ENCODE measurements around the gene FUZ. TPM values are rescaled to one million over a fixed set of nuclear protein-coding genes. Genes with fewer than 3 reads are reported as not detected.

The FUZ gene
- polyA plus RNA-seq, result 18.4 TPM
- long read RNA-seq, donor 1, partial matches to known transcripts, result 0 of 1 reads
- long read RNA-seq, donor 1, other reads (novel, unspliced or antisense), result 0 of 1 reads
- long read RNA-seq, donor 2, partial matches to known transcripts, result 0 of 3 reads
- long read RNA-seq, donor 2, other reads (novel, unspliced or antisense), result 0 of 3 reads
- long read RNA-seq, donor 3, transcript FUZ-201 (11 exons, 1,675 nt), result major isoform, 5 of 6 reads
- long read RNA-seq, donor 3, partial matches to known transcripts, result 0 of 6 reads
- long read RNA-seq, donor 3, other reads (novel, unspliced or antisense), result 0 of 6 reads
- long read RNA-seq, donor 4, result 0 reads
- long read RNA-seq, donor 5, partial matches to known transcripts, result 0 of 5 reads
- long read RNA-seq, donor 5, other reads (novel, unspliced or antisense), result 0 of 5 reads
- long read RNA-seq, donor 6, partial matches to known transcripts, result 0 of 4 reads
- long read RNA-seq, donor 6, other reads (novel, unspliced or antisense), result 0 of 4 reads
- long read RNA-seq, donor 7, partial matches to known transcripts, result 0 of 5 reads
- long read RNA-seq, donor 7, other reads (novel, unspliced or antisense), result 0 of 5 reads
- long read RNA-seq, donor 8, partial matches to known transcripts, result 0 of 6 reads
- long read RNA-seq, donor 8, other reads (novel, unspliced or antisense), result 0 of 6 reads
- long read RNA-seq, donor 9, partial matches to known transcripts, result 0 of 6 reads
- long read RNA-seq, donor 9, other reads (novel, unspliced or antisense), result 0 of 6 reads
- long read RNA-seq, donor 10, partial matches to known transcripts, result 0 of 15 reads
- long read RNA-seq, donor 10, other reads (novel, unspliced or antisense), result 12 of 15 reads
- long read RNA-seq, donor 11, transcript FUZ-201 (11 exons, 1,675 nt), result major isoform, 5 of 9 reads
- long read RNA-seq, donor 11, partial matches to known transcripts, result 0 of 9 reads
- long read RNA-seq, donor 11, other reads (novel, unspliced or antisense), result 0 of 9 reads

- peak within 1 kb of the TSS; percentile 82 for H3K27ac ChIP-seq (ENCODE audit: low read length)
- peak; percentile 98 for DNase-seq
- H3K4me1 ChIP-seq (ENCODE audit: control insufficient read depth, insufficient read depth, low read length), result peaks cover 22% of the 10 kb centered on the region
- H3K9me3 ChIP-seq (ENCODE audit: control insufficient read depth, low read depth, low read length), result no peaks in the 10 kb centered on the region
- 0% methylated on average over 2 of the region's 45 CpGs for WGBS (ENCODE audit: insufficient coverage, low lambda C conversion rate)
- H3K4me3 ChIP-seq (ENCODE audit: low read length), result peak within 1 kb of the TSS; percentile 70
- H3K27me3 ChIP-seq (ENCODE audit: control insufficient read depth, insufficient read depth, low read length), result no peaks in the 10 kb centered on the region
- H3K36me3 ChIP-seq (ENCODE audit: control insufficient read depth, insufficient read depth, low read length), result no peaks in the 10 kb centered on the region
These were observed at the start of gene FUZ for GRCh38 chr19:49812997-49813861. FUZ (minus strand) TSS chr19:49813292; CDS start chr19:49813106, 186 bp downstream.

GRCh38 chr19:49862391-49863253, 49.5 kb upstream of the FUZ start:
- Histone ChIP-seq H3K4me1 (ENCODE audit: control insufficient read depth, insufficient read depth, low read length) (peaks cover 12% of the 10 kb centered on the region), H3K27me3 (ENCODE audit: control insufficient read depth, insufficient read depth, low read length) (no peaks in the 10 kb centered on the region), H3K9me3 (ENCODE audit: control insufficient read depth, low read depth, low read length) (peaks cover 2% of the 10 kb centered on the region), H3K36me3 (ENCODE audit: control insufficient read depth, insufficient read depth, low read length) (peaks cover 58% of the 10 kb centered on the region), H3K4me3 (ENCODE audit: low read length) (no peak overlapping the region), H3K27ac (ENCODE audit: low read length) (no peak overlapping the region)
- 100% methylated on average over 1 of the region's 49 CpGs for WGBS (ENCODE audit: insufficient coverage, low lambda C conversion rate)
- DNase-seq, result no peak

DNA sequence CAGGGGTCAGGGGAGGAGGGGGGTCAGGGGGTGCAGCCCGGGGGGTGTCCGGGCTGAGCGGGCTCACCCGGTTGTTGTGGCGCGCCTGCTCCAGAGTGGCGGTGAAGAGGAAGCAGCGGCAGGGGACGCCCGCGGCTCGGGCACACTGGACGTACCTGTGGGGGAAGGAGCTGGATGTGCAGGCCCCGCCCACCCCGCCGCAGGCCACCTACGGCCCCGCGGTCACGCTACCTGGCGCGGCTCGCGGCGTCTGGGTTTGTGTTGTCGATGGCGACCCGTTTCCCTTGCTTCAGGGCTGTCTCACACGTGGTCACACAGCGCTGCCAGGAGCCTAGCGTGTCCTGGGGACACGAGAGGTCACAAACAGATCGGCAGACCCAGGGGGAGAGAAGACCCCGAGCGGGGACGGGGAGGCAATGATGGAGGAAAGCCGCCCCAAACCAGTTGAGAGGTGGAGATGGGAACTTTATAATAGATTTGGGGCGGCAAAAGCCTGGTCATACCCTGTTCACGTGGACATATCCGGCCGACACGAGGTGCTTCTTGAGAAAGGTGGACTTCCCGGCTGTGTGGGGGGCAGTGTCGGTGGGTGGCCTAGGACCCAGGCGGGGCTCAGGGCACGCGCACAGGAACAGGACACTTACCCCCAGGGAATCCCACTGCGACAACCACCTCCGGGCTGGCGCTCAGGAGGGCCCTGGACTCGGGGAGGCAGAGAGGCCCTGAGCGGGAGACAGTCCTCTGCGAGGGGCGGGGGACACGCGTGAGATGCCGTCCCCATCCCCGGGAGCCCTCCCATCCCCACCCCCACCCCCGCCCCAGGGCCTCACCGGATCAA, 48.7 kb upstream of the FUZ start:
- H3K4me1 ChIP-seq (ENCODE audit: control insufficient read depth, insufficient read depth, low read length), result peaks cover 11% of the 10 kb centered on the region
- H3K36me3 ChIP-seq (ENCODE audit: control insufficient read depth, insufficient read depth, low read length), result peaks cover 67% of the 10 kb centered on the region
- H3K27me3 ChIP-seq (ENCODE audit: control insufficient read depth, insufficient read depth, low read length), result no peaks in the 10 kb centered on the region
- DNase-seq, result no peak
- 90% methylated on average over 2 of the region's 60 CpGs for WGBS (ENCODE audit: insufficient coverage, low lambda C conversion rate)
- no peak overlapping the region for H3K4me3 ChIP-seq (ENCODE audit: low read length)
- H3K27ac ChIP-seq (ENCODE audit: low read length), result no peak overlapping the region
- peaks cover 2% of the 10 kb centered on the region for H3K9me3 ChIP-seq (ENCODE audit: control insufficient read depth, low read depth, low read length)

DNA sequence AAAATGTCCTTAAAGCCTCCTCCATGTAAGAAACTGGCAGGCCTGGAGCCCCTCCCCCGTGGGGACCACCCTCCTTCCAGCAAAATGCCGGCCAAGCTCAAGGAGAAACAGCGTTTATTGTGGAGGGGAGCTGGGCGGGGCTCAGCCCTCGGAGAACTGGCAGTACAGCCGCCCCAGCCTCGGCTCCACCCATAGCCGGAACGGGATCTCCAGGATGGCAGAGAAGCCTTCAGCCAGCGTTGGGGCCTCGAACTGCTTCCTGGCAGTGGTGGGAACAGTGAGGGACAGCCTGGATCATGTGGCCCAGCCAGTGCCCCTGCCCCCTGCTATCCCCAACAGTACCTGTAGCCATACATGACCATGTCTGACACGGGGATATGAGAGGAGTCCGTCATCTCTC, 48.0 kb upstream of the FUZ start:
- no peak overlapping the region for H3K4me3 ChIP-seq (ENCODE audit: low read length)
- no peak overlapping the region for H3K27ac ChIP-seq (ENCODE audit: low read length)
- WGBS (ENCODE audit: insufficient coverage, low lambda C conversion rate), result no CpG with 5 or more reads among the region's 13 CpGs

DNA sequence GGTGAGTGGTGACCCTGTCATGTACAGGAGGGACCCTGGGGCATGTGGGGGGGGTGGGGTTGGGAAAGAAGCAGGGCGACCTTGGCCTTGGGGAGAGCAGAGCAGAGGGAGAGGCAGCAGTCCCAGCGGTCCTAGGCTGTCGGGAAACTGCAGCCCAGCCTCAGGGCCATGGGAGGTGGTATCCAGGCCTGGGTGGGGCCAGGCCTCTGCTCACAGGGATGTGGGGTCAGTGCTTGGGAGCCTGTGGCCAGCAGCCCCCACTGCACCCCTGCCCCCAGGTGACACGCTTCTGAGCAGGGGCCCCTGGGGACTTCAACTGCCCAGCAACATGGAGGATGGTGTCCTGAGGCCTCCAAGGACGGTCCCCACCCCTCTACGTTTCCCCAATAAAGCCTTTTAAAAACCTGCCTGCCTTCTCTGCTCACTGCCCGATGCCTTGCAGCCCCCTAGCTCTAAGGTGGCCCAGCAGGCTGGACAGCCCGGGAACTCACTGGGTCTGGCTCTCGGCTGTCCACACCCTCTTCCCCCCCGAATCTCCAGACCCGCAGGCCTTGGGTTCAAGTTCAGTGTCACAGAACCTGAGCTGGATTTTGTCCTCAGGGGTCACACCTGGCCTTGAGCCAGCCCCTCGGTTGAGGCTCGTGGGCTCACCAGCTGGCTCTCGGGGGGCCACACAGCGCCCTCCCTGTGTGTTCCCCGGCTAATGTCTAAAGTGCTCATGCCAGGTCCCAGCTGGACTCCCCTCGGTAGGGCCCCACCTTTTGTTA, 47.4 kb upstream of the FUZ start:
- no peaks in the 10 kb centered on the region for H3K4me1 ChIP-seq (ENCODE audit: control insufficient read depth, insufficient read depth, low read length)
- no CpG with 5 or more reads among the region's 17 CpGs for WGBS (ENCODE audit: insufficient coverage, low lambda C conversion rate)
- H3K9me3 ChIP-seq (ENCODE audit: control insufficient read depth, low read depth, low read length), result peaks cover 2% of the 10 kb centered on the region
- no peak overlapping the region for H3K27ac ChIP-seq (ENCODE audit: low read length)
- peaks cover 76% of the 10 kb centered on the region for H3K36me3 ChIP-seq (ENCODE audit: control insufficient read depth, insufficient read depth, low read length)
- no peaks in the 10 kb centered on the region for H3K27me3 ChIP-seq (ENCODE audit: control insufficient read depth, insufficient read depth, low read length)
- no peak for DNase-seq
- H3K4me3 ChIP-seq (ENCODE audit: low read length), result no peak overlapping the region

More for the DNA sequence above, 48.0 kb upstream of the FUZ start:
- H3K36me3 ChIP-seq (ENCODE audit: control insufficient read depth, insufficient read depth, low read length), result peaks cover 71% of the 10 kb centered on the region
- H3K9me3 ChIP-seq (ENCODE audit: control insufficient read depth, low read depth, low read length), result peaks cover 2% of the 10 kb centered on the region
- no peak for DNase-seq
- H3K4me1 ChIP-seq (ENCODE audit: control insufficient read depth, insufficient read depth, low read length), result peaks cover 5% of the 10 kb centered on the region
- H3K27me3 ChIP-seq (ENCODE audit: control insufficient read depth, insufficient read depth, low read length), result no peaks in the 10 kb centered on the region

GRCh38 chr19:49859682-49860335, 46.7 kb upstream of the FUZ start:
- Histone ChIP-seq H3K27me3 (ENCODE audit: control insufficient read depth, insufficient read depth, low read length) (no peaks in the 10 kb centered on the region), H3K4me3 (ENCODE audit: low read length) (no peak overlapping the region), H3K9me3 (ENCODE audit: control insufficient read depth, low read depth, low read length) (peaks cover 2% of the 10 kb centered on the region), H3K4me1 (ENCODE audit: control insufficient read depth, insufficient read depth, low read length) (no peaks in the 10 kb centered on the region), H3K27ac (ENCODE audit: low read length) (no peak overlapping the region), H3K36me3 (ENCODE audit: control insufficient read depth, insufficient read depth, low read length) (peaks cover 81% of the 10 kb centered on the region)
- no peak for DNase-seq
- 80% methylated on average over 2 of the region's 22 CpGs for WGBS (ENCODE audit: insufficient coverage, low lambda C conversion rate)

DNA sequence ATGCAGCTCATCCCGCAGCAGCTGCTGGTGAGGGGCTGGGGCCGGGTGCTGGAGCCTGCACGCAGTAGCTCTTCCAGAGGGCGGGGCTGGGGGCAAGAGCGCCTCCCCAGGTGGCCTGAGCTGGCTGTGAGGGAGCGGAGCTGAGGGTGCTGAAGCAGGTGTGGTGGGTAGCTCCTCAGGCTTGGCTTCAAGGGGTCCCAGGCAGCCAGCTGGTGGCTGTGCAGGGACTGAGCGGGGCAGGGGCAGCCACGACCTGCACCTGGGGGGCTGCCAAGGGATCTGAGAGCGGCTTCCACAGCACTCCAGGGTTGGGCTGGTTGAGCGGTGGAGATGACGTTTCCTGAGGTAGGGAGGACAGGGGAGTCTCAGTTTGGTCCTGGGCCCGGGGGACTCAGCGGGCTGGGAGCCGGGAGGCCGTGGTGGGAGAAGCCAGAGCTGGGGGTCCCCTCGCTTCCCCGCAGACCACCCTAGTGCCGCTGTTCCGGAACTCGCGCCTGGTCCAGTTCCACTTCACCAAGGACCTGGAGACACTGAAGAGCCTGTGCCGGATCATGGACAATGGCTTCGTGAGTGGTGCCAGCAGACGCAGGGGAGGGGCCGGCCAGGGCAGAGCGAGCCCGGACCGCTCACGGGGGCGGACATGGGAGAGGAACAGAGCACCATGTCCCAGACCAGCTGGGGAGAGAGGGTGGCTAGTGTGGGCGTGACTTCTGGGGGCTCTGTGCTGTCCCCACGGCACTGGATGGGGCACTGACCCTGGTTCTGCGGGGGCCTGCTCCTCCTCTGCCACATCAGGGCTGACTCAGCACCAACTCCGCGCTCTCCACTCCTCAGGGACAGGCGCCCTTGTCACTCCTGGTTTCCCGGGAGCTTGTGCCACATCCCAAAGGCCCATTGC, 45.2 kb upstream of the FUZ start:
- no peak for DNase-seq
- peaks cover 70% of the 10 kb centered on the region for H3K36me3 ChIP-seq (ENCODE audit: control insufficient read depth, insufficient read depth, low read length)
- H3K4me1 ChIP-seq (ENCODE audit: control insufficient read depth, insufficient read depth, low read length), result no peaks in the 10 kb centered on the region
- no peak overlapping the region for H3K4me3 ChIP-seq (ENCODE audit: low read length)
- no peaks in the 10 kb centered on the region for H3K27me3 ChIP-seq (ENCODE audit: control insufficient read depth, insufficient read depth, low read length)
- no CpG with 5 or more reads among the region's 37 CpGs for whole genome bisulfite sequencing (ENCODE audit: insufficient coverage, low lambda C conversion rate)
- H3K27ac ChIP-seq (ENCODE audit: low read length), result no peak overlapping the region
- H3K9me3 ChIP-seq (ENCODE audit: control insufficient read depth, low read depth, low read length), result peaks cover 2% of the 10 kb centered on the region

GRCh38 chr19:49857838-49858087, 44.7 kb upstream of the FUZ start:
- peaks cover under 1% of the 10 kb centered on the region for H3K9me3 ChIP-seq (ENCODE audit: control insufficient read depth, low read depth, low read length)
- peaks cover 67% of the 10 kb centered on the region for H3K36me3 ChIP-seq (ENCODE audit: control insufficient read depth, insufficient read depth, low read length)
- H3K4me3 ChIP-seq (ENCODE audit: low read length), result no peak overlapping the region
- H3K27me3 ChIP-seq (ENCODE audit: control insufficient read depth, insufficient read depth, low read length), result no peaks in the 10 kb centered on the region
- no CpG with 5 or more reads among the region's 5 CpGs for WGBS (ENCODE audit: insufficient coverage, low lambda C conversion rate)
- DNase-seq, result no peak
- no peak overlapping the region for H3K27ac ChIP-seq (ENCODE audit: low read length)
- peaks cover 1% of the 10 kb centered on the region for H3K4me1 ChIP-seq (ENCODE audit: control insufficient read depth, insufficient read depth, low read length)
